ENCODE measurements around the gene FAM47E. TPM values are rescaled to one million over a fixed set of nuclear protein-coding genes. Genes with fewer than 3 reads are reported as not detected.

Gene FAM47E
- total and polyA plus RNA-seq, 11 donors, result 0.36 to 4.9 (median 2.5) TPM

DNA sequence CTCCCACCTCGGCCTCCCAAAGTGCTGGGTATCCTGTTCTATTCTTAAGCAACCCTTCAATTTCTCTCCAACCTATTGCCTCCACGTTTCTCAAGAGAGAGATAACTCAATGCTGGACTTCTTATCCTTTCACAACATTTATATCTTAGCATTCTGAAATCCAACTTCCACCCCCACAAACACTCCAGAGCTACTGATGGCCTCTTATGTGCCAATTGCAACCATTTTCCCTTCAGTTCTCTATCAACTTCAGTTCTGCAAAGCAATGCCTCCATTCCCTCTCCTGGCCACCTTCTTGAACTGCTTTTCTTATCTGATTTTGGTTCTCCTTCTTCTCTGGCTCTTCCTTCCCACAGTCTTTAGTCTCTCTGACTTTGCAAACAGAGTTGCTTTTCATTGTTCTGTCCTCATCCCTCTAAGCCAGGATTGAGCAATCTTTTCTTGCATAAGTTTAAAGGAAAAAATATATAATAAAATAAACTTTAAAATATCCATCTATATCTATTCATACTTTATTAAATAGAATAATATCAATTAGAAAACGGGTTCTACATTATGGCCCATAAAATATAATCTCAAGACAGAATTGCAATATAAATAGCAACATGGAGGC, 51.4 kb downstream of the FAM47E start:
- Histone ChIP-seq H3K9me3 (peaks cover 0 to 11% (median 2%) of the 10 kb centered on the region in 12 donors), H3K27ac (no peak overlapping the region), H3K36me3 (no peaks in the 10 kb centered on the region), H3K4me1 (peaks cover 0 to 58% (median 15%) of the 10 kb centered on the region in 12 donors), H3K27me3 (no peaks in the 10 kb centered on the region), H3K4me3 (no peak overlapping the region)
- DNase-seq (no peak), ATAC-seq (no peak)
- TF ChIP-seq, protein P1, sequence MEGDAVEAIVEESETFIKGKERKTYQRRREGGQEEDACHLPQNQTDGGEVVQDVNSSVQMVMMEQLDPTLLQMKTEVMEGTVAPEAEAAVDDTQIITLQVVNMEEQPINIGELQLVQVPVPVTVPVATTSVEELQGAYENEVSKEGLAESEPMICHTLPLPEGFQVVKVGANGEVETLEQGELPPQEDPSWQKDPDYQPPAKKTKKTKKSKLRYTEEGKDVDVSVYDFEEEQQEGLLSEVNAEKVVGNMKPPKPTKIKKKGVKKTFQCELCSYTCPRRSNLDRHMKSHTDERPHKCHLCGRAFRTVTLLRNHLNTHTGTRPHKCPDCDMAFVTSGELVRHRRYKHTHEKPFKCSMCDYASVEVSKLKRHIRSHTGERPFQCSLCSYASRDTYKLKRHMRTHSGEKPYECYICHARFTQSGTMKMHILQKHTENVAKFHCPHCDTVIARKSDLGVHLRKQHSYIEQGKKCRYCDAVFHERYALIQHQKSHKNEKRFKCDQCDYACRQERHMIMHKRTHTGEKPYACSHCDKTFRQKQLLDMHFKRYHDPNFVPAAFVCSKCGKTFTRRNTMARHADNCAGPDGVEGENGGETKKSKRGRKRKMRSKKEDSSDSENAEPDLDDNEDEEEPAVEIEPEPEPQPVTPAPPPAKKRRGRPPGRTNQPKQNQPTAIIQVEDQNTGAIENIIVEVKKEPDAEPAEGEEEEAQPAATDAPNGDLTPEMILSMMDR (IDR thresholded peaks at IDR 0.05), result no peak
- no peak for TF ChIP-seq POLR2A (IDR thresholded peaks at IDR 0.05)
- 69 to 82% (median 74%) methylated on average over 3 of the region's 3 CpGs for WGBS, 4 donors
- intact Hi-C loops (cut with DNase I), result loop anchor here in 4 of 10 donors (10.0 kb wide), 4 partner anchors 48 to 118 kb away; partner anchors contain the start of genes SCARB2 (in 2 of the 4) and FAM47E (in 1 of the 4)

DNA sequence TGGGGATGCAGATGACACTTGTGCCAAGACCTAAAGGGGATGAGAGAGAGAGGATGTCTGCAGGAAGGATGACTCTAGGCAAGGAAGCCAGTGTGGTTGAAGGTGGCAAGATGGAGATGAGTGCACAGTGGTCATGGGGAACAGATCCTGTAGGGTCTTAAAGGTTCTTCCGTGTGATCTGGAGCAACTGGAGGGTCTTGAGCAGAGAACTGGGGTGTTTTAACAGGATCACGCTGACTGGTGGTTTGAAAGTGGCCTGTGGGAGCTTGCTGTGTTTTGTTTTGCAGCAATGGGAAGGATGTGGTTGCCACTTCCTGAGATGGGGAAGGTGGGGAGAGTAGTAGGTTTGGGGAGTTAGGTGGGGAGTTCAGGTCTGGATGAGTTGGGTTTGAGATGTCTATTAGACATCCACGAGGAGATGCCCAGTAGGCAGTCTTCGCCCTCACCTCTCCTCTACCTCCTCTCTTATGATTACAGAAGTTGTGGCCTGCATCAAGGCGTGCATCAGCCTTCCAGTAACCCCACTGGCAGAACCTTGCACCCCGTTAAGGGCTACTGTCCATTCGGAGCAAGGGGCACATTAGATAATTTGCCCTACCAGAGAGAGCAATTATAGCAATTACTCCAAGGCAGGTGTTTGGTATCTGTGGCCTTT, 53.6 kb downstream of the FAM47E start:
- H3K4me1 ChIP-seq, result peaks cover 0 to 49% (median 19%) of the 10 kb centered on the region in 12 donors
- peak overlapping the region in 7 of 12 donors; percentile 80 to 97 (median 92) for H3K27ac ChIP-seq
- no peak for DNase-seq
- H3K36me3 ChIP-seq, result peaks cover 0 to 12% (median 9%) of the 10 kb centered on the region in 9 donors
- H3K27me3 ChIP-seq, result no peaks in the 10 kb centered on the region
- intact Hi-C loops (cut with DNase I), result loop anchor here in 7 of 10 donors (5.0 to 10.0 kb wide), 10 partner anchors 50 to 128 kb away; partner anchors contain the start of genes SCARB2 (in 3 of the 7) and FAM47E (in 2 of the 7)
- 81 to 96% (median 92%) methylated on average over 7 of the region's 7 CpGs for WGBS, 4 donors
- H3K4me3 ChIP-seq, result peak overlapping the region in 10 of 12 donors; percentile 47 to 95 (median 85)
- TF ChIP-seq, protein P1 (IDR thresholded peaks at IDR 0.05), result no peak
- TF ChIP-seq POLR2A (IDR thresholded peaks at IDR 0.05), result no peak
- no peaks in the 10 kb centered on the region for H3K9me3 ChIP-seq
- no peak for ATAC-seq

DNA sequence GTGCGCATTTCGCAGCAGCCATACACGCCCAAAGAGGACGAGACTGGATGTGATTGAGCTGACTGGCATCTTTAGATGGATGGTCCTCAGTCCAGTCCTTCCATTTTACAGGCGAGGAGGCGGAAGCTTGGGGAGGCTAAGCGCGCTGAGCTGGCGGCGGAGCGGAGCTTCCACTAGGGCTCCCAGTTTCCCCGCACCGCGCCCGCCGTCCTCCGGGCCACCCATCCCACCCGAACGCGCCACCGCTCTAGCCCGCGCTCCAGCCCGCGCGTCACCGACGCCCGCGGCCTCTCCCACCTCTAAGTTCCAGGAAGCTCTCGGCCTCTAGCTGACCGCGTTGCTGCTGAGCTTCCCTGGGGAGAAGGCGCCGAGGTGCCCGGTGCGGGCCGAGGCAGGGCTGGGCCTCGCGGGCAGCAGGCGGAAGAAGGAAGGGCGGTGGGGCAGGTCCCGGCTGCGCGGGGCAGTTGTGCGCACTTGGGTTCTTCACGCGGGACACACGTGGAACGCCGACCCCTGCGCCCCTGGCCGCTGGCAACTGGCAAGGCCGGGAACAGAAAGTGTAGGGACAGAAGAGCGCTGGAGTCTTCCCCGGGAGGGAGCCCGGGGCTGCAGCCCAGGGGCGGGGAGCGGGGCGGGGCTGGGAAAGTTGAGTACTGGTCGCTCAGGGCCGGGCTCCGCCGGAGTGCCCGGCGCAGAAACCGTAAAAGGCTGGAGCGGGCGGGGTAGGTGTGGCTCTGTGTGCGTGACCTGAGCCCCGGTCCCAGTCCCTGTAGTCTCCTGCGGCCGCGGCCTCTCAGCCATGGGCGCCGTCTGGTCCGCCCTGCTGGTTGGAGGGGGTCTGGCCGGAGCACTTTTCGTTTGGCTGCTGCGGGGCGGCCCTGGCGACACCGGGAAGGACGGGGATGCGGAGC, 54.7 kb downstream of the FAM47E start, which contains the start of gene STBD1:
TSS of gene STBD1 (plus strand) at position 763 of the 911 bp plus-strand sequence. CDS start at position 800, 37 bp downstream.
- ATAC-seq, result peak; percentile 86 to 89 (median 87)

More for the DNA sequence above, 54.7 kb downstream of the FAM47E start, which contains the start of gene STBD1:
- no peaks in the 10 kb centered on the region for H3K9me3 ChIP-seq
- H3K4me1 ChIP-seq, result peaks cover 0 to 42% (median 20%) of the 10 kb centered on the region in 12 donors
- peaks cover 0 to 23% (median 9%) of the 10 kb centered on the region in 9 donors for H3K36me3 ChIP-seq
- no peaks in the 10 kb centered on the region for H3K27me3 ChIP-seq
- TF ChIP-seq POLR2A (IDR thresholded peaks at IDR 0.05), result peak in 1 of 2 donors; percentile 61
- TF ChIP-seq, protein P1 (IDR thresholded peaks at IDR 0.05), result peak in 1 of 12 donors; percentile 5
- peak; percentile 80 to 91 (median 90) for DNase-seq
- peak within 1 kb of the TSS; percentile 47 to 95 (median 82) for H3K4me3 ChIP-seq
- WGBS, 4 donors, result 0 to 7% (median 1%) methylated on average over 8 to 85 of the region's 85 CpGs
- intact Hi-C loops (cut with DNase I), result loop anchor here in 8 of 10 donors (2.0 to 10.0 kb wide), 13 partner anchors 51 to 129 kb away; partner anchors contain the start of genes SCARB2 (in 4 of the 8) and FAM47E (in 2 of the 8)
- H3K27ac ChIP-seq, result peak within 1 kb of the TSS; percentile 80 to 98 (median 92)

Measured in heart left ventricle (tissue), 16 donors.